SH-SY5Y (cell line): ENCODE measurements around the gene OR52K1.

ENCODE experiments used
- GATA2 ChIP-seq: IDR thresholded peaks from 2 replicates; pipeline ENCODE4 v1.6.1; 2011; ENCODE audit warnings: mild to moderate bottlenecking, low read depth, low read length
- GATA3 ChIP-seq: IDR thresholded peaks from 2 replicates; pipeline ENCODE4 v1.6.1; 2011; ENCODE audit warnings: low read depth, mild to moderate bottlenecking, low read length, moderate library complexity

- TF ChIP-seq GATA2 (no peak), GATA3 (no peak)
These were observed at the start of gene OR52K1 for GRCh38 chr11:4482445-4482844.
